ENCODE measurements around the gene ITIH1. TPM values are rescaled to one million over a fixed set of nuclear protein-coding genes. Genes with fewer than 3 reads are reported as not detected.
"Not testable (repeated sequence)": the region's sequence is repeated elsewhere in the genome, so short reads cannot be mapped to it uniquely, and the experiment has no call there.

Gene ITIH1
- polyA plus RNA-seq, 4 donors, result 0.38 to 6.3 TPM; not detected in 2

GRCh38 chr3:52773361-52774065 lies 3.9 kb upstream of the ITIH1 start:
- DNase-seq (ENCODE audit: low read depth in 4 of 4, low spot score in 3 of 4), result no peak

GRCh38 chr3:52774066-52774713 lies 3.2 kb upstream of the ITIH1 start:
- no peak for DNase-seq (ENCODE audit: low read depth in 4 of 4, low spot score in 3 of 4)

GRCh38 chr3:52774901-52775864 lies 2.2 kb upstream of the ITIH1 start:
- DNase-seq (ENCODE audit: low read depth in 4 of 4, low spot score in 3 of 4), result no peak

GRCh38 chr3:52775877-52776276 lies 1.5 kb upstream of the ITIH1 start:
- DNase-seq (ENCODE audit: low read depth in 4 of 4, low spot score in 3 of 4), result no peak

GRCh38 chr3:52776486-52776885 lies 913 bp upstream of the ITIH1 start:
- not testable (repeated sequence) for DNase-seq (ENCODE audit: low read depth in 4 of 4, low spot score in 3 of 4)

- no peak for DNase-seq (ENCODE audit: low read depth in 4 of 4, low spot score in 3 of 4)
These were observed 783 bp downstream of the ITIH1 start for GRCh38 chr3:52777959-52778805.

GRCh38 chr3:52779011-52779836 lies 1.8 kb downstream of the ITIH1 start:
- no peak for DNase-seq (ENCODE audit: low read depth in 4 of 4, low spot score in 3 of 4)

GRCh38 chr3:52779837-52780585 lies 2.6 kb downstream of the ITIH1 start:
- no peak for DNase-seq (ENCODE audit: low read depth in 4 of 4, low spot score in 3 of 4)

GRCh38 chr3:52781741-52782140 lies 4.3 kb downstream of the ITIH1 start:
- no peak for DNase-seq (ENCODE audit: low read depth in 4 of 4, low spot score in 3 of 4)

GRCh38 chr3:52782412-52783210 lies 5.2 kb downstream of the ITIH1 start:
- DNase-seq (ENCODE audit: low read depth in 4 of 4, low spot score in 3 of 4), result no peak

- DNase-seq (ENCODE audit: low read depth in 4 of 4, low spot score in 3 of 4), result no peak
These were observed 5.8 kb downstream of the ITIH1 start for GRCh38 chr3:52783211-52783555.

- DNase-seq (ENCODE audit: low read depth in 4 of 4, low spot score in 3 of 4), result no peak
These were observed 6.7 kb downstream of the ITIH1 start for GRCh38 chr3:52784021-52784621.

- no peak for DNase-seq (ENCODE audit: low read depth in 4 of 4, low spot score in 3 of 4)
These were observed 7.7 kb downstream of the ITIH1 start for GRCh38 chr3:52784931-52785590.

GRCh38 chr3:52786330-52787215 lies 9.2 kb downstream of the ITIH1 start:
- DNase-seq (ENCODE audit: low read depth in 4 of 4, low spot score in 3 of 4), result no peak

- no peak for DNase-seq (ENCODE audit: low read depth in 4 of 4, low spot score in 3 of 4)
These were observed 9.8 kb downstream of the ITIH1 start for GRCh38 chr3:52787246-52787645.

Data from left renal pelvis (tissue), 4 donors.